Measurements from ENCODE around the gene AMIGO3.

AMIGO3 gene

DNA sequence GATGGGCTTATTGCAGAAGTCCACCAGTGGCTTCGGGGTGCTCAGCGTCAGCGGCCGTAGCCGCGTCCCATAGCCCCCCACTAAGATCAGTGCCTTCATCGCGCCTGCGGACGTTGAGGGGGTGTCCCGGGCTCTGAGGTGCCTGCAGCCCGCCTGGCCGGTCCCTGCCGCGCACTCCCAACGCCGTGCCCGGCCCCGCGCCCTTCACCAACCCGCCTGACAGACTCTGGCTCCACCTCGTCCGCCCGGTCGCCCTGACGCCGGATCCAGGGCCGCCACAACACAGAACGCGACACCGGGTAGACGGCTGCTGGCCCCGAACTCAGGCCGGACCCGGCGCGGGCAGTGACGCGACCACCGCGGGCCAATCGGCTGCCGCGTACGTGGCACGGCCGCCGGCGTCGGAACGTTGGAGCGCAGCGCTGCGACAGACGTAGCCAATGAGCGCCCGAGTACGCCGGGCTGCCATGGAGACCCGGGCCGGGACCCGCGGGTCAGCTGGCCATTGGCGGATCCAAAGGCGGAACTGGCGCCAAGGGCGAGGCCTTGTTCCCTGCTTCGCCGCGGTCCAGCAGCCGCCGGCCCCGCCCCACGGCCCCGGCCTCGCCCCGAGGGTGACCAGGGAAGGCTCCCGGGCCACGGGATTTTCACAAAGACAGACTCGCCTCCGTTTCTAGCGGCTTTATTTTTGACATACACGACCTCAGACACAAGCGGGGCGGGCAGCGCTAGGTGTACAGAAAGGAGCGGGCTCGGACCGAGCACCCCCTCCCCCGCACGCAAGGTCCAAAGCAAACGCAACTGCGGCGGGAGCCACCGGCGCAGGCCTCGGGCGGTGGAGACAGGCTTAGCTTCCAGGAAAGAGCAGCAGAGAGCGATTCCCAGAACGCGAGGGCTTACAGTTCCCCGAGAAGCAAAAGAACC, 4.4 kb upstream of the AMIGO3 start, which contains the start of gene GMPPB:
TSS of gene GMPPB (minus strand) at position 324 of the 924 bp plus-strand sequence. CDS start at position 99, 225 bp downstream.
- peak; percentile 92 to 94 for DNase-seq

DNA sequence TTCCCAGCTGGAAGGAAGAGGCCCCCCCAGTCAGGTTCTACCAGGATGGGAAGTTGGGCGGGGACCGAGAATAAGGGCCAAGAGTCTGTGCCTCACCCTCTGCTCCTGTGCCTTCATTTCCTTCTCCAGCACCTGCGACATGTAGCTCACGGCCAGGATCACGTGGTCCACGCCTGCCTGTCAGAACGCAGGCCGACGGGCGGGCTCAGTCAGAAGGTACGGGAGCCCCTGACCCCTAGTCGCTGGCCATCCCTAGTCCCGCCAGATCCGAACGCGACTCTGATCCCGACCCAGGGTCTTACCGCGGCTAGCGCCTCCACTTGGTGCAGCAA, 3.8 kb upstream of the AMIGO3 start:
- DNase-seq = peak; percentile 65 to 68

DNA sequence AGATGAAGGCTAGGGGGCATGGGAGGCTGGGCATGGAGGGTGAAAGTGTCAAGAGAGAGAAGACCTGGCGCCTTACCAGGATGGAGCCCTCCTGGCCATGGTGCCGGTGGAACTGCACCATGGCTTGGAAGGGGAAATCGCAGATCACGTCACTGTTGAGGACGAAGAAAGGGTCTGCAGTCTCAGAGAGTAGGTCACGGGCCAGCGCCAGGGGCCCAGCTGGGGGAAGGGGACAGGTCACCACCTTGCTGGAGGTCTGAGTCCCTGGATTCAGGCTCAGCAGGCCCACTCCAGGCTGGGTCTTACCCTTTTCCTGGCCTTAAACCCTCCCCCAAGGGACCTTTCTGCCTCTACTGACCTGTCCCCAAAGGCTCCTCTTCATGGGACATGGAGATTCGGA, 3.4 kb upstream of the AMIGO3 start:
- no peak for DNase-seq

DNA sequence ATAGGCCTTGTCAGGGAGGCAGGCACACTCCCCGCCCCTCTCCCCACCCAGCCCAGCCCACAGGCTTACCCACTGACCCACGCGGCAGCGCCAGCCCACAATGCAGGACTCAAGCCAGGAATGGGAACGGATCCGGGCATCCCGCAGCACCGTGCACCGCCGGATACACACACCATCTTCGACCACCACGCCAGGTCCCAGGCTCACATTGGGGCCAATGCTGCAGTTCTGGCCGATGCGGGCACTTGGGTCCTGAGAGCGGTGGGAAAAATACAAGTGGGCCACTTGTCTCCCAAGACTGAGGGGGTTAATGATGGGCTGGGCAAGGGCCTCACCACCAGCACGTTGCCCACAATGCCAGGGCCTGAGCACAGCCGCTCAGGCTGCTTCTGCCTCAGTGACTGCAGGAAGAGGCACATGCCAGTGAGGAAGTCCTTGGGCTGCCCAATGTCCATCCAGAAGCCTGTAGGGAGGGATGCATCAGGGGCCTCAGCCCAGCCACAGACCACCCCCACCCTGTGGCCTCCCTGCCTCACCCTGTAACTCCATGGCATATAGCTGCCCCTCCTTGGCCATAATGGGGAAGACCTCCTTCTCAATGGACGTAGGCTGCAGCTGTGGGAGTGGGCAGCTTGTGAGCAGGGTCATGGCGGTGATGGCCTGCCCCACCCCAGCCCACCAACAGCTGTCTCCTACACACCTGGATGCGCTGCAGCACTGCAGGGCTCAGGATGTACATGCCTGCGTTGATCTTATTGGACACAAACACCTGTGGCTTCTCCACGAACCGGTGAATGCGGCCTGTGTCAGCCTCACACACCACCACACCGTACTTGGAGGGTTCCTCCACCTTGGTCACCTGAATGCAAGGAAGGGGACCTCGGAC, 2.7 kb upstream of the AMIGO3 start:
- DNase-seq = no peak

DNA sequence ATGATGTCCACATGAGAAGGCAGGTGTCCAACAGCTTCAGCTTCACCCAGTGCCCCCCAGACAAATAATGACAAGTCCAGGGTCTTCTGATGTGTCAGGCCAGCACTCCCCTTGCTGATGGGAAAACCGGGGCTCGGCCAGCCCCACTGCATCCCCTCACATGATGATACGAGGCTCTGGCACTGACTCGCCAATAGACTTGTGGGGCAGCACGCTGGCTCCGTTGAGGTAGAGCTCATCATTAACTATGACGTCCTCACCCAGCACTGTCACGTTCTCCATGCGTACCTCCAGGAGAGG, 2.1 kb upstream of the AMIGO3 start:
- no peak for DNase-seq

DNA sequence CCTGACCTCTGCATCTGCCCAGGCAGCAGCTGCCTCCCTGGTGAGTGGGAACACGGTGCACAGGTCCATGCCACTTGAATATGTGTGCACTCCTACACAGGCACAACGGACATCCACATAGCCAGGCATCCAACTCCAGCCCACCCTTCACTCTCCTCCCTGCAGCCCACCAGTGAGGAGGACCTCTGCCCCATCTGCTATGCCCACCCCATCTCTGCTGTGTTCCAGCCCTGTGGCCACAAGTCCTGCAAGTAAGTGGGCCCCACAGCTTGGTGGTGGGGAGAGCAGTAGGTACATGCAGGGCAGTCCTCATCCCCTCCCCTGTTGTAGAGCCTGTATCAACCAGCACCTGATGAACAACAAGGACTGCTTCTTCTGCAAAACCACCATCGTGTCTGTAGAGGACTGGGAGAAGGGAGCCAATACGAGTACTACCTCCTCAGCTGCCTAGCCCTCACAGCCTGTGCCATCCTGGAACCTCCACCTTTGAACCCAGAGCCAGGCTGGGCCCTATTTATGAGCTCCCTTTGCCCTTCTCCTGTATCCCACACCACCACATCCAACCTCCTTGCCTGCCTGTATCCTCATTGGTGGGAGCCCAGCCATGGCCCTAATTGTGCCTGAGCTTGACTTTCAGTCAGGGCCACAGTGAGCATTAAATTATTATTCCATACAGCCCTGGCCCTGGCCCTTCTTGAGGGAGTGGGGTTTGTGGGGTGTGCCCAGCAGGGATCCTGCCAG, 1.5 kb upstream of the AMIGO3 start:
- DNase-seq = no peak

DNA sequence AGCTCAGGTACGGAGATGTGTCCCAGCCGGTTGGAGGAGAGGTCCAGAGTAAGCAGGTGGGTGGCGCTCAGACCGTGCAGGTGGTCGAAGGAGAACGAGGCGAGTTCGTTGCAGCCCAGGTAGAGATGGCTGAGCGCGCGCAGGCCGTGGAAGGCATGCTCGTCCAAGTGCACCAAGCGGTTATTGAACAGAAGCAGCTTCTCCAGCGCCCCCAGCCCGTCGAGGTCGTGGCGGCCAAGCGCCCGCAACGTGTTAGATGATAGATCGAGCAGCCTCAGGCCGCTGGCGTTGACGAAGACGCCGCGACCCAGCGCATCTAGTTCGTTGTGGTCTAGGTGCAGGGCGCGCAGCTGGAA, 648 bp downstream of the AMIGO3 start:
- no peak for DNase-seq

DNA sequence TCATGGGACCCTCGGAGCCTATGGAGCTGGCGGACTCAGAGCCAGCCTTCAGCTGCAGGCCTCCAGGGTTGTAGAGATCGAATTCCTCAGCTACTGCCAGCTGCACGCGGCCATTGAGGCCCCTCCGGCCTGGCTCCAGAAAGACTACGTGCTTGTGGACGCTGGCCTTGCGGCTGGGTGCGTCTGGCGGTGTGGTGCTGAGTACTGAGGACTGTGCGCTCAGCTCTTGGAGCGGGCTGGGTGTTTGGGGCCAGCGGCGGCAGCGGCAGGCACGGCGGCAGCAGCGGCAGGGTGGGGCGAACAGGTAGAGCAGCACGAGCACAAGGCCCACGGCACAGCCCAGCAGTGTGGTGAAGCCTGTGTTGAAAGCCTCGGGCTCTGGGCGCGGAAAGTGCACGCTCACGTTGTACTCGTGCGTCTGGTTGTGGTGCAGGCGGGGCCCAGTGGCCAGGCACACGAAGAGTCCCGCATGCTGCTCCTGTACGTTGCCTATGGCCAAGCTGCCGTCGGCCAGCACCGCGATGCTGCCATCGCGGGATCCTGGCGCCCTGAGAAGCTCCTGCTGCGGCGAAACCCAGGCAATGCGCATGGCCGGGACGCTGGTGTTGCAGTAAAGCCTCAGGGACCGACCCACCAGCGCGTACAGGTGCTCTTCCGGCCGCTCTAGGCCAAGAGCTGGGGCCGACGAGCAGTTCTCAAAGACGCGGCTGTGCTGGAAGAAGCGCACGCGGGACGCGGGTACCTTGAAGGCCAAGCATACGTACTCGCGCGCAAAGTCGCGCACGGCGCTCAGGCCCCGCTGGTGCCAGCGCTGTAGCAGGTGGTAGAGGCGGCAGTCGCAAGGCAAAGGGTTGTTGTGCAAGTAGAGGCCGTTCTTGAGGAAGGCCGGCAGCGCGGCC, 1.3 kb downstream of the AMIGO3 start:
- no peak for DNase-seq

DNA sequence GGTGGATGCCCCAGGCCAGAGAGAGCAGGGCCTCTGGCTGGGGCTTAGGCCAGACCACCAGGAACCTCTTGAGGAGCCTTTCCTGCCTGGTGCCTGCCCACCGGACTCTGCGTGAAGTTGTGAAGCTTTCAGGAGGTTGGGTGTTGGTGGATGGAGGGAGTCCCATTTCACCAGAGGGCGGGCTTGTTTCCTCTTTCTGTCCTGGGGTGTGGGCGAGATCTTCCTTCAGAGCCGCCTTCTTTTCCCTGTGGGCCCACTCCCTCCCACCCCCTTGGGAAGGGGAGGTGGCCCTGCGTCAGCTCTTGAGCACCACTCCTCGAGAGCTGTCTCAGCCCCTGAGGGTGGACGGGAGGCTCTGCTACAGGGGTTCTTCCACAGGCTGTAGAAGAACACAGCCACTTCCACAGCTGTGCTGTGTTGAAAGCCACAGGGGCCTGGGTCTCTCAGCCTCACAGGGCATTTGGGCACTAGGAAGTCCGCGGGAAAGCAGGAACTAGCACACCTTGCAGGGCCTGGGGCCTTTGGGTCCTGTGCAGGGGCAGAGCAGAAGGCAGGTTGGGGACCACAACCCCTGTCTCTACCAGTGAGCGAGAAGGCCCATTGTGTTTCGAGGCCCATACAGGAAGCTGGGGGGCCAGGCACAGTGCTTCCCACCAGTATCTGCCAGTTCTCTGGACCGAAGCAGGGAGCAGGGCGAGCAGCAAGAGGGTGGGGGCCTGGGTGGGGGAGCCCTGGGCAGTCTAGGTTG, 2.1 kb downstream of the AMIGO3 start:
- no peak for DNase-seq

DNA sequence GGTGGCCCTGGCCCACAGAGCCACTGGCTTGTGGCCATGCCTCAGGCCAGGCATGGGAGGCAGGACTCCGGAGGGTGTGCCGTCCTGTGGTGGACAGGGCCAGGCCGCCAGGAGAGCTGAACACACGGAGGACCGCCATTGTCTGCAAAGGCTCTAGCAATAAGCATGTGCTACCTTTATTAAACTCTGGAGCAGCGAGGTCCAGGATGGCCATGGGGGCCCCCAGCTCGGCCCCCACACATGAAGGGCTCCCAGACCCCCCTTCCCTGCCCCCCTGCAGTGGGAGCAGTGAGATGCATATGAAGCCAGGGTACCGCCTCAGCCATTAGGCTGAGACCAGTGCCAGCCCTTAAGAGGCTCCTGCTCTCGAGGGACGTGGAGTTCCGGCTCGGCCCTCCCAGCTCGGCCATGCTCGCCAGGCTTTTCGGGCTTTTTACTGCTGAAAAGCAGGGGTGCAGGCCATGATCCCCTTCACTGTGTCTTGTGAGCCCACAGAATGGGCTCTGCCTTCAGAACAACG, 2.7 kb downstream of the AMIGO3 start:
- DNase-seq = no peak

DNA sequence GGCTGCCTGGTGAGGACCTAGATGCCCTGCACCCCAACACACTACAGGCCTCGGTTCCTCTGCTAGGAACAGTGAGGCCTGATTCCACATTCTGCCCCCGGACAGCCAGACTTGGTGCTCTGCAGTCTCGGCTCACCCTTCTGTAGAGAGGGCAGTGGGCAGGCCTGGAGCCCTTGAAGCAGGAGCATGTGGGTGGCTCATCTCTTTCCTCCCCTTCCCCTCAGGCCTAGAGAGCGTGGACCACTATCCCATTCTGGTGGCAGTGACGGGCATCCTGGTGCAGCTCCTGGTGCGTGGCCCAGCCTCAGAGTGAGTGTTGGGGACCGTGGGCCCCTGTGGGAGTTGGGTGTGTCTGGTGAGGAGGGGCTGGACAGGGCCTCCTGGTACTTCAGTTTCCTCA, 3.3 kb downstream of the AMIGO3 start:
- no peak for DNase-seq

DNA sequence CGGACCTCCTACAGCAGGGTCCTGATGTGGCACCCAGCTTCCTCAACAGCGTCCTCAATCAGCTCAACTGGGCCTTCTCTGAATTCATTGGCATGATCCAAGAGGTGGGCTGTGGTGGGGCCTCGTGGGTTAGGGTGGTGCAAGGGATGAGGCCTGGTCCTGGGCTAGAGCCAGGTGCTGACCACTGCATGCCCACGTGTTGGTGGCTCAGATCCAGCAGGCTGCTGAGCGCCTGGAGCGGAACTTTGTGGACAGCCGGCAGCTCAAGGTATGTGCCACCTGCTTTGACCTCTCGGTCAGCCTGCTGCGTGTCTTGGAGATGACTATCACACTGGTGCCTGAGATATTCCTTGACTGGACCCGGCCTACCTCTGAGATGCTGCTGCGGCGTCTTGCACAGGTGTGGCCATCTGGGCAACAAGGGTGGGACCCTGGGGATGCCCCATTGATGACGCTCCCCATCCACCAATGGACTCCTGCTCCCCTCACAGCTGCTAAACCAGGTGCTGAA, 3.8 kb downstream of the AMIGO3 start:
- no peak for DNase-seq

DNA sequence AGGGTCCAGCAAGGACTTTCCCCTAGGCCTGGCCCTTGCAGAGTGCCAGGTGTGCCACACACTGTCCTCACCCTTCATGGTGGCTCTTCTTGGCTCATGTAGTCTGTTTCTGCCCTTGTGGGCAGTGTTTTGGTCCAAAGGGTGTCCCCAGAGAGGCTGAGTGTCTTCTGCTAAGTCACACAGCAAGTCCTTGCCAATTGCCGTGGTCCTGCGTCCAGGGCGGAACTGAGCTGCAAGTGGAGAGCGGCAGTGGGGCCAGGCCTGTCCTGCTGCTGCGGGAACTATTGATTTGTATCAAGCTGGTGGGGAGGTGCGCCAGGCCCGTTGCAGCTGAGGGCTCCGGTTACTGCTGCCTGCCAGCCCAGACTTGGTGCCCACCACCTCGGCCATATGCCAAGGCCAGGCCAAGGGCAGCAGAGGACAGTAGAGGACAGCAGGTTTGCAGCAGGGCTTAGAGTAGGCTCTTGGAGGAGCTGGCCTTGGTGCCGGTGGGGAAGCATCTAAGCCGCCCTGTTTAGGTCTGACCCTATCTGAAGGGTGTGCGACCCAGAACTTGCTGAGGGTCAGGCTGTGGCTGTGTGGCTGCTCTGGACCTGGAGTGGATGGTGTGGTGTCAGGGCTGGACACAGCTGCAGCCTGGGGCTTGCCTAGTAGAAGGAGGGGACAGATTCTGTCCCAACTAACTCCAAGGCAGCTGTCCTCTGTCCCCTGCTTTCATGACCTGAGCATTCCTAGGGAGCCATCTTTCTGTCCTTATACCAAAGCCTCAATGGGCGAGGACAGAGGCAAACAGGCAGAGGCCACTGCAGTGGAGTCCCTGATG, 4.5 kb downstream of the AMIGO3 start:
- no peak for DNase-seq

DNA sequence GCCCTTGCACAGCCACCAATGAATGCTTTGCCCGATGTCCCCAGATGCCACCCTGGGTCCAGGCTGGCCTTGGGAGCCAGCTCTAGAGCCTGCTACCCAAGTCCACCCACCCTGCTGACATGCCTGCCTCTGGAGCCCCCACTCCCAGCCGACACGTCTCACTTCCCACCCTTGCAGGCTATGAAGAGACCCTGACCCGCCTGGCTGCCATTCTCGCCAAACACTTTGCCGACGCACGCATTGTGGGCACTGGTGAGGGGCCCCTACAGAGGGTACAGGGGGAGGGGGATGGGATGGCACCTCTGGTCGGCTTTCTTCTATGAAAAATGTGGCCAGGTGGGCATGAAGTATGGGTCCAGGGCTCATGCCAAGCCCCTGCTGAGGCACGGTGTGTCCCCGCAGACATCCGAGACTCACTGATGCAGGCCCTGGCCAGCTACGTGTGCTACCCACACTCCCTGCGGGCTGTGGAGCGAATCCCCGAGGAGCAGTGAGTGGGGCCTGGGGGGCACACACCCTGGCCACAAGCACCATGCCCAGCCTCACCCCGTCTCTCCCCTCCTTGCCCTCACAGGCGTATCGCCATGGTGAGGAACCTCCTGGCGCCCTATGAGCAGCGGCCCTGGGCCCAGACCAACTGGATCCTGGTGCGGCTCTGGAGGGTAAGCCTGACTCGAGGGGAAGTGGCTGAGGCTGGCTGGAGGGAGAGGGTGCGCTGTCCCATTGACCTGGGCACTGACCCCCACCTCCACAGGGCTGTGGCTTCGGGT, 6.0 kb downstream of the AMIGO3 start:
- no peak for DNase-seq

DNA sequence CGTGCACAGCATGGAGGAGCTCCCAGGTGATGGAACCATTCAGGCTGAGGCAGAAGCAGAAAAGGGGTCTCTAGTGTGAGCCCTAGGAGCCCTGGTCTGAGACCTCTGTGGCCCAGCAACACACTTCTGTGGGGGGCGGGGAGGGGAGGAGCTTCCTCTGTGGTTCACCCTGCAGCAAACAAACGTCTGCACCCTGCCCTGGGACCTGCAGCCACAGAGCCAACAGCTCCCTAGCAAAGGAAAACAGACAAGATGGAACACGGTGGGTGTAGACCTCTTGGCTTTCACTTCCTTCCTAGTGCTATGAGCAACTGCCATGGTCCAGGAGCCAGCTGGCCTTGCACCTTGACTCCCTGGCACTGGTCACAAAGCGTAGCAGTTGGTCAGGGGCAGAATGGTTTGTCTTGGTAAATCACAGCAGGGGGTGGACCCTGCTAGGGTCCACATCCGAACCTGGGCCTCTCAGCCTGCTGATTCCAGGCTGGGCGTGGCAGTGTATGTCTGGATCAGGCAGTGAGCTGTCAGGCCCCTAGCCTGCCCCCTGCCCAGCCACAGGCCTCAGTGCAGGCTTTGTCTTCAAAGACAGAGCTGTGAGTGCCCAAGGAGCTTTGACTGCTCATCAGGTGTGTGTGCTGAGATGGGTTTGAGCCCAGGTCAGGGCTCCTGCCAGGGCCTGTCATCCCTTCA, 6.7 kb downstream of the AMIGO3 start:
- no peak for DNase-seq

DNA sequence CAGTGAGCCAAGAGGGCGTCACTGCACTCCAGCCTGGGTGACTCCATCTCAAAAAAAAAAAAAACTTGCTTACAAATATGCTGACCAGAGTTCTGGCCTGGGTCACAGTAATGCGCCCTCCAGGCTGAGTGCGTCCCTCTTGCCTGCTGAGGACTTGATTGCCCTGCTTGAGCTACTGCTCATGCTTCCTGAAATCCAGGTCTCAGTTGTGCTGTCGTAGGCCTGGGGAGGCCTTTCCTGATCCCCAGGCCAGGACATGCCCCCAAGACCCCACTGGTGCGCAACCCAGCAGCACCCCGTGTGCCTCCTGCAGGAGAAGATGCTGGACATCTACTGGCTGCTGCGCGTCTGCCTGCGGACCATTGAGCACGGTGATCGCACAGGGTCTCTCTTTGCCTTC, 7.3 kb downstream of the AMIGO3 start:
- no peak for DNase-seq

DNA sequence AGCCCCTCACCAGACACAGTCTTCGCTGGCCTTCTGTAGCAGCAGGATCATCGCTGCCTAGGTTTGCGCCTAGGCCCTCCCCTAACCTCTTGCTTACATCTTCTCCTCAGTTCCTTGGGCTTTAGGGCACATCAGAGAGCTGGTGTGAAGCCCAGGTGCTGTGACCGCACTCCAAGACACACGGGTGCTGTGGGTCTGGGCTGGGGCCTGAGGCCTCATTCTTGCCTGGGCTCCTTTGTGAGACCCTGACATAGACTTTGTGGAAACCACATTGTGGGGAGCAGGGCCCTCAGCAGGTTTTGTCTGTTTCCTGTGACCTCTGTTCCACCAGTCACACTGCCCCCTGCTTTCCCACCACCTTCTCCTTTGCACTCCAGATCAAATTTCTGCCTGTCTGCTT, 8.0 kb downstream of the AMIGO3 start:
- DNase-seq = no peak

DNA sequence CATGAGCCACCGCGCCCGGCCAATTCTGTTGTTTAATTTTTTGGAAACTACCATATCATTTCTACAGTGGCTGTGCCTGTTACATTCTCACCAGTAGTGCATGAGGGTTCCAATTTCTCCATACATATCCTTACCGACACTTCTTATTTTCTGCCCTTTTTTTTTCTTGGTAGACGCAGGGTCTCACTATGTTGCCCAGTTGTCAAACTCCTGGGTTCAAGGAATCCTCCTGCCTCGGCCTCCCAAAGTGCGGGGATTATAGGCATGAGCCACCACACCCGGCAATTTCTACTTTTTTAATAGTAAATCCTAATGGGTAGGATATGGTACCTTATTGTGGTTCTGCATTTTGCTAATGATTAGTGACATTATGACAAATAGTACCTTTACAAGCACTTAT, 9.6 kb downstream of the AMIGO3 start:
- no peak for DNase-seq

DNA sequence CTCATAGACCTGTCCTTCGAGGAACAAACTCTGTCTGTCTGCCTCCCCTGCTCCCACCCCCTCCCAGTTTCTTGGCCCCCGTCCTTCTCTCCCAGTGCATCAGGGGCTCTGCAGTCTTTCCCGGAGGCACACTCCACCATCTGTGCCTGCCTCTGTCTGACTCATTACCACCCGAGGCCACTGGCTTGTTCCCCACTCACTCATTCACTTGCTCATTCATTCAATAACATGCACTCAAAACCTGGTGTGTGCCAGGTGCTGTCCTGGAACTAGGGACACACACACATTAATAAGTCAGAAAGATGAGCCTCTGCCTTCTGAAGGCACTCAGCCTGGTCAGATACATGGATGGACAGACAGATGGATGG, 12.4 kb downstream of the AMIGO3 start:
- no peak for DNase-seq

Measured in CD4-positive, alpha-beta T cell treated with Interleukin-1 beta for 1 hour (primary cell).